Right hindlimb (tissue), 1 donor: ENCODE data around the gene ORMDL2.

Experiments
- DNase-seq: peaks from one replicate; pipeline ENCODE4 v3.0.0-alpha.2; 2018

ORMDL2 gene, protein sequence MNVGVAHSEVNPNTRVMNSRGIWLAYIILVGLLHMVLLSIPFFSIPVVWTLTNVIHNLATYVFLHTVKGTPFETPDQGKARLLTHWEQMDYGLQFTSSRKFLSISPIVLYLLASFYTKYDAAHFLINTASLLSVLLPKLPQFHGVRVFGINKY

DNA sequence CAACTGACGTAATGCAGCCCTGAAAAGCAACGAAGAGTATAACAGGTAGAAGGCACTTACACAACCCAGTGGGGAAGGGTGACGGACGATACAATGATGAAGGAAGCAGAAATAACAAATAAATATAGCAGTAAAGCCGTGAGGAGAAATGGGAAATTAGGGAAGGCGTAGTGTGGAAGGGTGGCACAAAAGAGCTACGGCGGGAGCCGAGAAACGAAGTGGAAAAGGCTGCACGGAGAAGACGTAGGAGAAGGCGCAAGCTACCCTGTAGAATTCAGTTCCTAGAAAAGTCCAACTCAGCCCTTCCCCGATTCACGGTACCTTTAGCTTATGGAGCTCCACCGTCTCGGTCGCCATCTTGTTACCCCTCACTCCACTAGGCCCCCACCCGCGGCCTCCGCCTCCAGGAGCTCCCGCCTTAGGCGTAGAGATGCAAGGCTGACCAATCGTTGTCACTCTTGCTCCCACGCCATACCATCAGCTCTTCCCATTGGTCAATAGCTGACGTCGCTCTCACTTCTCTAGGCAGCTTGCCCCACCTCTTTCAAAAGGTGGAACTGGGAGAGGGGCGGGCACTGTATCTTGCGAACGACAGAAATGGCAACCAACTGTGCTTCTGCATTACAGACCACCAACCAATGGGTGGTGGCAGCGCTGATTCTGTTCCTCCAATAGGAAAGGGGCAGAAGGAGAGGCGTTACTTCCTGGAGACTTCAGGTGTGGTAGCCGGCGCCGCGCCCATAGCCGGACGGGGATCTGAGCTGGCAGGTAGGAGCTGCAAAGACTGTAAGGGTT, at the start of gene ORMDL2, which contains the start of gene SARNP:
Gene ORMDL2 (plus strand): TSS at position 697 of the 795 bp plus-strand sequence. CDS start 959 bp downstream, outside the sequence.
Gene SARNP (minus strand): TSS at position 380 of the 795 bp plus-strand sequence. CDS start 23 bp downstream, at position 357.
- DNase-seq = peak; percentile 99

DNA sequence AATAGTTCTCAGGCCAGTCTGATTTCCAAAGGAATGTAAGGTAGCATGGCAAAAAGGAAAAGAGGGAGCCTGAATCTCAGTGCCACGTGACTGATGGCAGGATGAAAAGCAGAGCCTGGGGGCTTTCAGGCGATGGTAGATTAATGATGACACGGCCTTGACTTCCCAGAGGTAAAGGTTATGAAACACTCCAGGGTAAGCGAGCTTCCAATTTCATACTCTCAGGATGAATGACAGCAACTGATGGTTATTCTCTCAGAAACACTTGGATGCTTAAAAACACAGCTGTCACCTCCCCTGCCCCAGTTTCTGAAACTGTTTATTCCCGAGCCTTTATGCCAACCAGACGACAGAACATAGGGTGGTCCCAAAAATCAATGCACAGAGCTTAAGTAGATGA, 46.1 kb upstream of the ORMDL2 start:
- DNase-seq = no peak

- no peak for DNase-seq
Measured at GRCh38 chr12:55777856-55778255, 40.0 kb upstream of the ORMDL2 start.

- no peak for DNase-seq
Measured at GRCh38 chr12:55780685-55781084, 37.2 kb upstream of the ORMDL2 start.

GRCh38 chr12:55788546-55788945, 29.3 kb upstream of the ORMDL2 start:
- no peak for DNase-seq

DNA sequence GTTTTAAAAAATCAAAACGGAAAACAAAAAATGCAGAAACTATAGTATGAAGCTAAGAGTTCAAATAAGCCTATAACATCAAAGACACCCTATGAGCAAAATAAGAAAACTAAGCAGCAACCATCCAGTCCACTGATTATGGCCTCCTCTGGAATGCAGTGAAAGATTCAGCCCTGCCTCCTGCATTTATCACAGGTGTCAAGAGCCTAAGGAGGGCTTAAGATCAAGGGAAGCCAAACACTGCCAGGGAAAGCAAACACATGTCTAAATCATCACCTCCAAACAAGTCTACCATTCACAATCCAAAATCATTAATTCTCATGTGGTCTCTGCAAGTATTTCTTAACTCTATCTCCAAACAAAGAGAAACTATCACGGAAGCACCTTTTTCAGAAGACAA, 28.7 kb upstream of the ORMDL2 start:
- DNase-seq = no peak

DNA sequence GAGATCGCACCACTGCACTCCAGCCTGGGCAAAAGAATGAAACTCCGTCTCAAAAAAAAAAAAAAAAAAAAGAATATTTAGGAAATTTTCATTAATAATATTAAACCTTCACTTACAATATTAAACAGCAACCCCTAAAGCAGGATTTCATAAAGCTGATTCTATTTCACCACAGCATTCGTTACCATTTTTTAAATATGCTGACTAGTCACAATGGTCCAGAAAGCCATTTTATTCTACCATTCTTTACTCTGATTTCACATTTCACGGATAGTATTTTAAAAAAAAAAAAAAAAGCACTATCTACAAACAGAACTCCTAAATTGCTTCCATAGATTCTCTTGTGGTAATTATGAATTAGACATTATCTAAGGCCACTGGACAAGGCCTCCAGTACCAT, 27.9 kb upstream of the ORMDL2 start:
- DNase-seq = no peak

DNA sequence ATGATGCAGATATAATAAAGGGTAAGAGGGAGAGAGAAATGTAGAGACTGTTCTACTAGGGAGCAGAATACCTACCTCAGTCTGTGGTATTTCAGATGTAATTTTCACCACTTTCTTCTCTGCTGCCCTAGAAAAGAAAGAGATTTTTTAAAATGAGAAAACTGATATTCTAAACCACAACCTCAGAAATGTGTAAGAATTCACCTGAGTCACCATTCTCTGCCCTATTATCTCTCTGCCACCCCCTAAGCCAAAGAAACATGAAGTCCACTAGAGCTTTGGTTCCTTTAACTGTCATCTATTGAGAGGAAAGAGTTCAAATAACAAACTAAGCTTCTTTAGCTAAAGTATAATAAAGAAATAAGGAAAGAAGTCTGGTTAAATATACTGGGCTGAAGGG, 21.9 kb upstream of the ORMDL2 start:
- DNase-seq = no peak

GRCh38 chr12:55797068-55797467, 20.8 kb upstream of the ORMDL2 start:
- peak; percentile 27 for DNase-seq

GRCh38 chr12:55797550-55797949, 20.3 kb upstream of the ORMDL2 start:
- DNase-seq = no peak

- DNase-seq = no peak
Measured at GRCh38 chr12:55806982-55807381, 10.9 kb upstream of the ORMDL2 start.

GRCh38 chr12:55809274-55809673, 8.6 kb upstream of the ORMDL2 start:
- DNase-seq = no peak

DNA sequence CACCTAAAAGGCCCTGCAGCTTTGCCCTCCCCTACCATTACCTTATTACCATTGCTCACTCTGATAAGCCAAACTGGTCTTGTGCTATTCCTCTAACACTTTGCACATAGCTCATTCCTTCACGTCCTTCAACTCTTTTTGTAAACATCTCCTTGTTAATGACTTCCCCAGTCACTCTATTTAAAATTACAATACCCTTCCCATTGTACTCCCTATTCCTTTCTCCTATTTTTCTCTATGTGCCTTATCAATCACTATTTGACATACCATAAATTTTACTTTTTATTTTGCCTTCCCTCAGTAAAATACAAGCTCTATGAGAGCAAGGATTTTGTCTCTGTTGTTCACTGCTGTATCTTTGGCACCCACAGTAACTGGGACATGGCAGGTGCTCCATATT, 5.8 kb upstream of the ORMDL2 start:
- DNase-seq = no peak

- no peak for DNase-seq
Measured at GRCh38 chr12:55814257-55814656, 3.6 kb upstream of the ORMDL2 start.

DNA sequence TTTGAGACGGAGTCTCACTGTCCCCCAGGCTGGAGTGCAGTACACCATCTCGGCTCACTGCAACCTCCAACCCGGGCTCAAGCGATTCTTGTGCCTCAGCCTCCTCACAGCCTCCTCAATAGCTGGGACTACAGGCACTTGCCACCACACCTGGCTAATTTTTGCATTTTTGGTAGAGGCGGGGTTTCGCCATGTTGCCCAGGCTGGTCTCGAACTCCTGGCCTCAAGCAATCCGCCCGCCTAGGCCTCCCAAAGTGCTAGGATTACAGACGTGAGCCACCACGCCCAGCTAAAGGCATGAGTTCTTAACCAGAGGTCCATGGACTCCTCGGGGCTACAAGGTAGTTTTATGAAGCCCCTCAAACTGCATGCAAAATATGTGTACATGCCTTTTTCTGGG, 2.4 kb upstream of the ORMDL2 start:
- DNase-seq = no peak

GRCh38 chr12:55816881-55817344, 928 bp upstream of the ORMDL2 start:
- DNase-seq = no peak

GRCh38 chr12:55818140-55818728, 393 bp downstream of the ORMDL2 start:
- DNase-seq = no peak

DNA sequence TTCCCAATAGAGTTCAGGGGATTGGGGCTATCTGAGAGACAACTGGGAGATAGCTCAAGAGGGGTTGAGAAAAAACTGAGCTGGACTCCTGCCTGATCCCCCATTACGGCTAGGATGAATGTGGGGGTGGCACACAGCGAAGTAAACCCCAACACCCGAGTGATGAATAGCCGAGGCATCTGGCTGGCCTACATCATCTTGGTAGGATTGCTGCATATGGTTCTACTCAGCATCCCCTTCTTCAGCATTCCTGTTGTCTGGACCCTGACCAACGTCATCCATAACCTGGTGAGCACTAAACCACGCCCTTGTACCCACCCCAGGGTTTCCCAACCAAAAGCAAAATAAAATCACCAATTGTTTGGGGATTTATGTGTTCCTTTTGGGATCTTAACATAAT, 1.0 kb downstream of the ORMDL2 start:
- no peak for DNase-seq

- DNase-seq = no peak
Measured at GRCh38 chr12:55820679-55821078, 2.8 kb downstream of the ORMDL2 start.

GRCh38 chr12:55822228-55822627, 4.4 kb downstream of the ORMDL2 start:
- no peak for DNase-seq

GRCh38 chr12:55823419-55823818, 5.6 kb downstream of the ORMDL2 start:
- DNase-seq = no peak

GRCh38 chr12:55824726-55825125, 6.9 kb downstream of the ORMDL2 start:
- DNase-seq = no peak

GRCh38 chr12:55827806-55828205, 10.0 kb downstream of the ORMDL2 start:
- DNase-seq = no peak

- DNase-seq = no peak
Measured at GRCh38 chr12:55828357-55828756, 10.5 kb downstream of the ORMDL2 start.
